Measurements from ENCODE around the gene ARMC5.

GRCh38 chr16:31465788-31466370 is 6.6 kb downstream of the ARMC5 start:
- TF ChIP-seq CTCF (IDR thresholded peaks at IDR 0.05) (no peak), POLR2A (IDR thresholded peaks at IDR 0.05) (no peak)

All from adrenal gland (tissue), 5 donors.